Loucy (cell line): Measurements from ENCODE around the gene RBM26.

Experiments
- CTCF ChIP-seq: fragments of 200-600 bp; sonication (generic); conservative IDR thresholded peaks from 2 replicates; pipeline ENCODE4 v1.5.1; 2014; ENCODE audit warnings: mild to moderate bottlenecking, antibody characterized with exemption, low read length
- EZH2phosphoT487 ChIP-seq: fragments of 200-600 bp; IDR thresholded peaks from 2 replicates; pipeline ENCODE4 v1.6.1; 2018; ENCODE audit warnings: antibody characterized with exemption, mild to moderate bottlenecking, moderate library complexity, borderline replicate concordance

- no peak for TF ChIP-seq CTCF
- no peak for TF ChIP-seq EZH2phosphoT487
These were observed 46.0 kb downstream of the RBM26 start for GRCh38 chr13:79360095-79360494.
